AG08395 (cell line): ENCODE results near the gene HYAL3.
"Not testable (repeated sequence)": the region's sequence is repeated elsewhere in the genome, so short reads cannot be mapped to it uniquely, and the experiment has no call there.

Experiments
- DNase-seq: peaks from one replicate; pipeline ENCODE4 v3.0.0; 2012; ENCODE audit warnings: mixed read lengths, low spot score

Gene HYAL3

DNA sequence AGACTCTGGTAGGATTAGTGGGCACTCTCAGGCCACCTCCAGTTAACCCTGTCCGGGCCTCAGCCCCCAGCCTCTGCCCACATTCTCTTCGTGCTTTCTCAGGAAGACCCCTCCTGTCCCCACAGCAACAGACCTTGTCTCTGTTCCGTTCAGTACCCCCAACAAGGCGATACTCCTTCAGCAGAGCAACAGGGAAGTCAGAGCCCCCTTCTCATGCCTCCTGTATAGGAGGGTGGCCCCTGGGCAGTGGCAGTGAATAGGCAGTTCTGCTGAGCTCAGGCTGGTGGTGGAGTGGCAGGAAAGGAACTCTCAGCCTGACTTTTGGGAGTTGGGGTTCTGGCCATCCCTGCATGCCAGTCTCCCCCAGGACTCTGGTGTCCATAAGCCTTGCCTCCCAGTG, 29.7 kb downstream of the HYAL3 start:
- no peak for DNase-seq

DNA sequence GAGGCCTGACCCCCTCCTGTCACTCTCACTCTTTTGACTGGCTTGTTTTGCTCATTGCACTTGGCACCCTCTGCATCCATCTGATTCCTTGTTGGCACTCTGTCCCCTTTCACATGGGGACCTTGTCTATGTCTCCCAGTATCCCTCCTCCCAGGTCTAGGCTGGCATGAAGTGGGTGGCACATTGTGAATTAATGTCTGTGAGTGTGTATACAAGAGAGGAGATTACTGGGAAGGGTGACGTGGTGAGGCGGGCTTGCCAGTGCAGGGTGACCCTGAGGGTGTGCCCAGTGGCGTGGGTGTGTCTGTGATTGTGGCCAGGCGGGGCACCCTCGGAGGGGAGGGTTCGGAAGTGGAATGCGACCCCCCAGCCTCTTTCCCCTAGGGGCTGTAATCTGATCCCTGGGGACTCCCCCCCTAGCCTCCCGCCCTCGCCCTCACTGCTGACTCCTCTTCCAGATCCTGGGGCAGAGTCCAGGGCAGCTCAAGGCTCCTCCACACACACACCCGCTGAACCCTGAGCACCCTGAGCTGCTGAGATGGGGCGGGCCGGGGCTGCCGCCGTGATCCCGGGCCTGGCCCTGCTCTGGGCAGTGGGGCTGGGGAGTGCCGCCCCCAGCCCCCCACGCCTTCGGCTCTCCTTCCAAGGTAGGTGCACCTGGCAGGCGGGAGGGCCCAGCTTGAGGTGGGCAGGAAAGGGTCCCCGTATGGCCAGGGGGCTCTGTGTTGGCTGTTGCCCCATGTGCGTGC, 30.3 kb downstream of the HYAL3 start, which contains the start of gene SEMA3B:
TSS of gene SEMA3B (plus strand) at position 445 of the 749 bp plus-strand sequence. CDS start at position 539, 94 bp downstream.
- peak; percentile 69 for DNase-seq

DNA sequence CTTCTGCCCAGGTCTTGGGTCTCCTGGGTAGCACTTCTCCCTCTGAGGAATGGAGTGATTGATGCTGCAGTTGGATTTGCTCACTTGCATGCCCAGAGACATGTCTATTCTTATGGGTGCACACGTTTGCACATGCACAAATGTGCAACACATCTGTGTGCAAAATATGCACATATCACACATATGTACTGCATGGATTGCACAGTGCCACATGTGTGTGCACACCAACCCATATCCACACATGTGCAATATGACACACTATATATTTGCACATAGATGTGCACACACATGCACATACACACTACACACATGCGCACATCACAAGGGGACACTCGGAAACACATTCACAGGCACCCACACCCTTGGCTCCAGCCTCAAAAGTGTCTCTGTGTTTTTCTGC, 30.9 kb downstream of the HYAL3 start:
- no peak for DNase-seq

DNA sequence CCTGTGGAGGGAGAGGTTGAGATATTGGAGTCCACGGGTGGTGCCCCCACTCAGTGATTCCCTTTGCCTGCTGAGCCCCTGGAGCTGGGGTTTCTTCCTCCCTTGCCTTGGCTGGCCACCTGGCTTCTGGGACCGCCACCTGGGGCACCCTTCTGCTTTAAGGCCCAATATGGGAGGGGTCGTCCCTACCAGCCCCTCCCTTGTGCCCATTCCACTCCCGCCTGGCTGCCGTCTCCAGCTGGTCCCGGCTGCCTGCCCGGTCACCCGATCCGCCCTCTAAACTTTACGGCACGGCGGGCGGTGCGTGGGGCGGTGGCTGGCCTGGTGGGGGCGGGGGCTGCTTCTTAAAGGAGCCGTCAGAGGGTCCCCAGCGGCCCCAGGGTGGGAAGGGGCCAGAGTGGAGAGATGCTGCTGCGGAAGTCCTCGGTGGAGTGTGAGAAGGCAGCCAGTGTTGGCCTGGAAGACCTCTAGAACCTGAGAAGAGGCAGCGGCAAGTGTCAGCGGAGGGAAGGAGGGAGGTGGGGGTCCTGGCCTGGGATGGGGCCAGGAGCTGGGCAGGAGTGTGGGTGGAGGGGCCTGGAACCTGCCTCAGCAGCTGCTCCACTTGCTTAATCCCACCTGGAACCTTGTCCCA, 31.8 kb downstream of the HYAL3 start:
- peak; percentile 53 for DNase-seq

DNA sequence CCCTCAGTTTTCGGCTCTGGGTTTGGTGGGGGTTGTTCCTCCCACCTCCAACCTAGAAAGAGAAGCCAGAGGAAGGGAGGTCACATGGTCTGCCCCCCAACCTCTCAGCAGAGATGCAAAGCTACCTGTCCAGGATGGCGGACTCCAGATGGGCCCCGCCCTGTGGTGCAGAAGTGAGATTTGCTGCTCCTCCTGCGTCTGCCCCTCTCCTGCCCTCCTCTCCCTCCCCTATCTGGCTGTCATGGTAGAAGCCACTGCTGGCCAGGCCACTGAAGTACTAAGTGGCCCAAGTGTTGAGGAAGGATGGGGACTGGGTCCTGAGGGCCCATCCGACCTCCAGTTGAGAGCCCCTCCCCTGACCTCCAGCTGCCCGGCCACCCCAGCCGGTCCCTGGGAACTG, 32.4 kb downstream of the HYAL3 start:
- DNase-seq = no peak

DNA sequence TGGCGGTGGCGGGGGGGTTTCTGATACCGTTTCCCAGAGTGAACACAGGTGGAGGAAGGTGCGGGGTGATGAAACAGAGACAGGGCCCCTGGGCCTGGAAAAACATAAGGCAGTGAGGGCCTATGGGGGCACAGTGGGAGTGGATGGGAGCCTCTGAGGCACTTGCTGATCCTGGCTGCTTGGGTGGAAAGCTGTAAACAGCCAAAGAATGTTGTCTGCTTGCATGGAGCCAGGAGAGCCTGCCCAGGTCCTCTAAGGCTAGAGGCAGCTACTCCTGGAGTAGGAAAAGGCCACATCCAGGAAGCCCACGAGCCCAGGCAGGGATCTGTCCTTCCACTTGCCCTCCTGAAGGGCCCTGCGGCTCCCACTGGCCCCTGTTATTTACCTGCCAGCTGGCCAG, 33.2 kb downstream of the HYAL3 start:
- no peak for DNase-seq

DNA sequence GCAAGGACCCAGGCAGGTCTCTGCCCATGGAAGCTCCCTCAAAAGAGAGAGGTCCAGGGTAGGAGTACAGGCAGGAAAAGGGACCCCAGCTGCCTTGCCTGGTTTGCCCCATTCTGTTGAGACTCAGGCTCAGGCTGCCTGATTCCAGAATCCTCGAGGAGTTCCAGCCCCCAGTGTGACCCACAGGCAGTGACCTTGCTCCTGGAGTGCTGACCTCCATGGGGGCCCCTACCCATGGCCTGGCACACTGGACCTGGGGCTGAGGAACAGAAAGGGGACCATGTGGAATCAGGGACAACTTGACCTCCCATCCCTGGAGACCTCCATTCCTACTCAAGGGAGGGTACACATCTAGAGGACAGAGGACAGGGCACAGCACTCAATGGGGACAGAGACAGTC, 33.6 kb downstream of the HYAL3 start:
- DNase-seq = no peak

DNA sequence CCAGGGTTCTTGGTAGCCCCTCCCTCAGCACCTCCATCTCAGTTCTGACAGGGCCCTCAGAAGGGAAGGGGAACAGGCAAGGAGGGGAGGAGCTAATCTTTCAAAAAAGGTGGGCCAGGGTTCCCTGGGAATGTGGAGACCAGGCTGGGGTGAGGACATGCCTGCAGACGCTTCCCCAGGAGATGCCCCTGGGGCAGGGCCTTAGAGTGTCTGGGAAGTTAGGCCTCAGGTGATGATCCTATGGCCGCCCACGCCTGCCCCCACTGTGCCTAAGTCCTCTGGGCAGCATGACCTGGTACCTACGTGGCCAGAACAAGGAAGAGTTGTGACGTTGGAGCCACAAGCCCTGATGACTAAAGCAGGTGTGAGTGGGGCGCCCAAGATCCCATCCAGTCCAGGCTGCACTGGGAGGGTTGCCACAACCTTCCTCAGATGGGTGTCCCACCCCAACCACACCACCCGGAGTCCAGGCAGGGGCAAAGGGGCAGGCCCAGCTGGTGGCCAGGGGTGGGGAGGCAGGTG, 34.2 kb downstream of the HYAL3 start:
- DNase-seq = no peak

DNA sequence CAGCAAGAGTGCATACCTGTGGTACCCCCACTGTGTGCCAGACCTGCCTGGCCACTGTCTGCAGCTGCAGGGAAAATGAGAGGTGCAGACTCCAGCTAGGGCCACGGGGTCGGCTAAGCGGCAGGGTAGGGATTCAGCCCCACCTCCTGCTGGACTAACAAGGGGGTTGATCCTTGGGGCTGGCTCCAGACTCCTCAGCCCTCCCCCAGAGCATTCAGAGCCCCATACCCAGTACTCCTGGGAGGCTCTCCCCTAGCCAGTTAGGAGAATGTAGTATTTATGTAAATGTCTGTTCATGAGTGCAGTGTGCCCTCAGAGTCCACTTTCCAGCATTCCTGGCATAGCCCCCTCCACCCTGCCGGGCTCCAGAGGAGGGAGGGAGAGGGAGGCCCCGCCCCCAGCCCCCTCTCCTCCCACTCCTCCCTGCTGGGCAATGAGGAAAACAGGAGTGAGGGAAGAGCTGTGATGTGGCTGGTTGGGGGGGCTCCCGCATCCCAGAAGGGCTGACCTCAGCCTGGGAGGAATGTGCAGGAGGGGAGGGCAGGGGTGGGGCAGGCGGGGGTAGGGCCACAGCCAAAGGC, 34.7 kb downstream of the HYAL3 start:
- peak; percentile 95 for DNase-seq

DNA sequence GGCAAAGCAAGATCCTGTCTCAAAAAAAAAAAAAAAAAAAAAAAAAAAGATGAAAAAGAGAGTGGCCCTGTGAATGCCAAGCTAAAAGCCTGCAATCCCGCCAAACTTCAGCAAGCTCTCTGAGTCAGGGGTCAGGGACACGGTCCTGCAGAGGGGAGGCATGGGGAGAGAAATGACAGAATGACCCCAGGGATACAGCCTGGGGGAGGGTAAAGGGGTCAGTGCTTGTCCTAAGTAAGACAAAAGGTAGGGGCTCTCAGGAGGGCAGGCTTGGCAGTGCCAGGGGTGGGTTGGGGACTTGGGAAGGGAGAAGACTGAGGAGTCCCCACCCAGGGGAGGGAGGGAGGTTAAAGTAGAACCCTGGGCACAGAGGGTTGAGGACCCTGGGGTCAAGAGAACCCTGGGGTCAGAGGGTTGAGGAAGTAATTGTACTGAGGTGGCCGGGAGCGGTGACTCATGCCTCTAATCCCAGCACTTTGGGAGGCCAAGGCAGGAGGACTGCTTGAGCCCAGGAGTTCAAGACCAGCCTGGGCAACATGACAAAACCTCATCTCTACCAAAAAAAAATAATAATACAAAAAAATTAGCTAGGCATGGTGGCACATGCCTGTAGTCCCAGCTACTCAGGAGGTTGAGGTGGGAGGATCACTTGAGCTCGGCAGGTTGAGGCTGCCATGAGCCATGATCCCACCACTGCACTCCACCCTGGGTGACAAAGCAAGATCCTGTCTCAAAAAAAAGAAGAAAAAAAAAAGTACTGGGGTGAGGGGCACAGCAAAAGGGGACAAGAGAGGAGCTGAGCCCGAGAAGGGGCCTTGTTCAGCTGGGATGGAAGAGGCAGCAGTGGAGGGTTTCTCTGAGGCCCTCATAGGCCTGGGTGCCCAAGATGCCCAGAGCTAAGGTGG, 35.5 kb downstream of the HYAL3 start:
- DNase-seq = no peak

DNA sequence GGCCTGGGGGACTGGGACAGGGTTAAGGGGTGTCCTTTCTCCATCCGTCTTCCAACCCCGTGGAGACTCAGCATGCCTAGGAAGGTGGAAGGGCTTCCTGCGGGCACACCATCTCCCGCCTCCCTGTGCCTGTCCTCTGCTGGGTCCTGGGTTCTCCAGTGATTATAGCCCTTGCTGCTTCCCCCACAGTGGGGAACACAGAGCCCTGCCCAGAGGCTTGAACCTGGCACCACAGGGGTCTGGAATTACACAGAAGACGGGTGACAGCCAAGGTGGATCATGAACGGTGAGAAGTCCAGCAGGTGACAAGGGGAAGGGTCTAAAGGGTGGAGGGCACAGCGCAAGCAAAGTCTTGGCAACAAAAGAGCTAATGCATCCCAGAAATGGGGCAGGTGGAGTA, 36.4 kb downstream of the HYAL3 start:
- DNase-seq = no peak

DNA sequence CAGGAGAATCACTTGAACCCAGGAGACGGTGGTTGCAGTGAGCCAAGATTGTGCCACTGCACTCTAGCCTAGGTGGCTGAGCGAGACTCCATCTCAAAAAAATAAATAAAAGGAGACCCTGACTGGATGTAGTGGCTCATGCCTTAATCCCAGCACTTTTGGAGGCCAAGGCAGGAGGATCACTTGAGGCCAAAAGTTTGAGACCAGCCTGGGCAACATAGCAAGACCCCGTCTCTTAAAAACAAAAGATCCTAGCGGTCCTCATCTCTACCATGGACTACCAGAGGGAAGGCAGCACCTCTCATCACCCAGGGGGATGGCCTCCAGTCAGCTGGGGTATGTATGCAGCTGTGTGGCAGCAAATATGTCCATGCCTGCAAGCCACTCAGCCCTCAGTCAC, 37.0 kb downstream of the HYAL3 start:
- not testable (repeated sequence) for DNase-seq

DNA sequence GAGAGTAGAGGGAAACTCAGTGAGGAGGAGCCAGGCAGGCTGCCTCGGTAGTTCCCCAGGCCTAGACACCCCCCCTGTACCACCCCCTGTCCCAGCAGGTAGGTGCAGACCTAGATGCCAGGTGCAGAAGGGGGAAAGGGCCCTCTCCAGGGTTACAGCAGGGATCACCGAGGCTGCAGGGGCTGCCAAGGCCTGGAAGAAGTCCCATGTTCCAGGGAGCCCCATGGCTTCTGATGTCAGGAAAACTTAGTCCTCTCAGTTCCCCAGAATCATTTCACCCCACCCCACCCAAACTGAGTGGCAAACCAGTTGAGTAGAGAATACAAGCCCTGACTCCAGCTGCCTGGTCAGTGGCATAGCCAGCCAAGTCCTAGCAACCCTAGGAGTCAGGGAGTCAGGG, 37.7 kb downstream of the HYAL3 start:
- no peak for DNase-seq

DNA sequence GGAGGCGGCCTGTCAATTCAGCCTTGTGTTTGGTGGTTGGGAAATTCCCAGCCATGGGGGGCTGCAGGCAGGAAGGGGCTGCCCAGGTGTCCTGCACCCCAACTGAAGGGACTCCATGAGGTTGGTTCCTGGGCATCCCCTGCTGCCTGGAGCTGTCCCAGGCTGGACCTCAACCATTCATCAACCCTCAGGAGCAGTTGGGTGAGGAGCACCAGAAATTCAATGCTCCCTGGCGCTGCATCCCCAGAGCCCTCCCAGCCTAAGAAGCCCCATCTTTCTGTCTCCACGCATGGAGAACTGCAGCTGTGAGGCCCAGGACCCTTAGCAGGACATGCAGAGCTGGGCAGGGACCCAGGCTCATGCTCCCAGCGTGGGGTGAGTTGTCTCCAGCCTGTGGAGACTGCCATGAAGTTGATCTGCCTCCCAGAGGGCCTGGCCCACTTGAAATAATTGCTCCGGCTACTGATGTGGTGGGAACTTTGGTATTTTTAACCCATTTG, 38.2 kb downstream of the HYAL3 start:
- DNase-seq = no peak

DNA sequence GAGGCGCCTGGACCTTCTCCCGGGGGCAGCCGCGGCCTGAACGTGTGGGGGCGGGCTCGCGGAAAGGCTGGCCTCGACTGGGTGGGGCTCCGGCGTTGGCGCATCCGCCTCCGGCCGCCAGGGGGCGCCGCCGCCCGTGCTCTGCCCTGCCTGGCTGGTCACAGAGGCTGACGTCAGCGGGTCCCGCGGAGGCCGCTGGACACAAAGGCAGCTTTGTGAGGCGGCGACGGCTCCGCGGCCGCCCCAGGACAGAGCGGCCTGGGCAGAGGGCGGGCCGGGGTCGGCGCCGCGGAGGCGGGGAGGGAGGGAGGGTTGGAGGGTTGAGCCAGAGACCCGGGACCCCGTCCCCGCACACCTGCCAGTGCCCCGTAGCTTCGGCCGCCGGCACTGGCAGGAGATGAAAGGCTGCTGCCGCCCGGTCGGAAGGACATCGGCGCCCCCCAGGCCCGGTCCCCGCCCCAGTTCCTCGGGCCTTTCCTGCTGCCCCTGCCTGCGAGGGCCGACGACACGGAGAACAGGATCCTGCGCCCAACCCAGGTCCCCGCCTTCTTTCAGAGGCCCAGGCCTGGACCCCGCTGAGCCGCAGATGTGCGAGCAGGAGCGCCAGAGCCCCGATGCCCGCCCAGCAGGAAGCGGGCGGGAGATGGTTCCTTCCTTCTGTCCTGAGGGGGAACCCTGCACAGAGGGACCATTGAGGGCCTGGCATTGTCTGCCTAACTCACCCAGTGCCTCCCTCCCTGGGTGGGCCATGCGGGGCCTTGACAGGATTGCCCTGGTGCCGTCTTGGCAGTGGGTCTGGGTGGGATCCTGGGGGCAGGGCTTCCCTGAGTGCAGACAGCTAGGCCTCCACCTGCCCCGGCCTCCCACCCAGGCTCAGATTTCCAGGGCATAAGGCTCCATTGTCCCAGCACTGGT, 38.9 kb downstream of the HYAL3 start:
- DNase-seq = peak; percentile 94

DNA sequence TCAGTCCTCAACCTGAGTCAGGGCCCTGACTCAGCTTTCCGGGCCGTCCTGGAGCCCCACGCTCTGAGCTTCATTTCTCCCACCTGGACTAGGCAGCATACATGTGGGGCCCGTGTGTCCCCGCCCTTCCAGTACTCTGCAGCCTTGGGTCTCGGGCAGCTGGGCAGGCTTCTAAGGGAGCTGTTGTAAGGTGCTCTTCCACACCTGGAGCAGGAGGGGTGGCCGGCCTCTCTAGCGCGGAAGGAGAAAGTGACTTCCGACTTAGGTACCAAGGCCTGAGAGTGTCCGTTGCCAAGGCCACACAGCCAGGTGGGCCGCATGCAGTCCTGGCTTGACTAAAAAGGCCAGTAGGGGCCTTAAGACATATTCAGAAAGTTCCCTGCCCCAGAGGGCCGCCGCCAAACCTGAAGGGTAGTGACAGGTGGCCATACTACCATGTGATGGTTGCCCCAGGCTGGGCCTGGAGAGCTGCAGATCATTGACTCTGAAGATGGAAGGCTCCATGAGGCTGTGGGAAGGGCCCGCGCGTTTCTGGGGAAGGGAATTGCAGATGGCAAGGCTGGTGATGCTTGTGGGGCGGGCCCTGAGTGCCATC, 39.7 kb downstream of the HYAL3 start:
- no peak for DNase-seq

DNA sequence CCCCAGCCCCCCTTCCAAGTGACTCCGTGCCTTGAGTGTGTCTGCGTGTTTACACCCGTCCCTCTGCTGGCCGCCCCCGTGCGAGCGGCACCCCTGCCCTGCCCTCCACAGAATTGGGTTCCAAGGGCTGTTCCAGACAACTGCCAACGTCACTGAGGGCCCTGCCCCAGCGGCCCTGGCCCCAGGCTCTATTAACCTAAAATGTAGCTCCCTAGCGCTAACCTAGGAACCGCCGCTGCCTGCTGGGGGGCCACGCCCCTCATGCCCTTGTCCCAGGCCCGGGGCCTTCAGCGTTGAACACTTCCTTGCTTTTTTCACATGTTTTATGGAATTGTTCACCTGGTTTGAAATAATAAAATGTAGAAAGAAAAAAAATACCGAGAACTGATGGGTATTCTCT, 40.2 kb downstream of the HYAL3 start:
- DNase-seq = no peak

DNA sequence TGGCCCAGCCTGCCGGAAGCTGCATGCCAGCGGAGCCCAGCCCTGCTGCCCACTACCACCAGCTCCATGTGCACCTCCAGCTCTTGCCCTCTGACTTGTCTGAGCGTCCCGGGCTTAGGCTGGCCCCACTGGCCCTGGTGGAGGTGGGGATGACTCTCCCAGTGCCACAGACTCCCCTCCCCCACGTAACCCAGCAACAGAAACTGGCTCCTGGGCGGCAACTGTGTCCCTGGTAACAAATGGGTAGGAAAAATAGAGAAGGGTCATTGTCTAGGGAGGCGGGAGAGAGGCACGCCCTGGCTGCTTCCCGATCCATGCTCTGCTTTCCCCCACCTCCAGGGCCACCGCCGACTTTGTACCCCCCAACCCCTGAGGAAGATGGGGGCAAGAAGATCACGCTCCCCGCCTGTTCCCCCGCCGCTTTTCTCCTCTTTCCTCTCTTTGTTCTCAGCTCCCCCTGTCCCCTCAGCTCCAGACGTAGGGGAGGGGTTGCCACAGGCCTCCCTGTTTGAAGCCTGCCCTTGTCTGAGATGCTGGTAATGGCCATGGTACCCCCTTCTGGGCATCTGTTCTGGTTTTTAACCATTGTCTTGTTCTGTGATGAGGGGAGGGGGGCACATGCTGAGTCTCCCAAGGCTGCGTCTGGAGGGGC, 41.0 kb downstream of the HYAL3 start:
- DNase-seq = no peak

DNA sequence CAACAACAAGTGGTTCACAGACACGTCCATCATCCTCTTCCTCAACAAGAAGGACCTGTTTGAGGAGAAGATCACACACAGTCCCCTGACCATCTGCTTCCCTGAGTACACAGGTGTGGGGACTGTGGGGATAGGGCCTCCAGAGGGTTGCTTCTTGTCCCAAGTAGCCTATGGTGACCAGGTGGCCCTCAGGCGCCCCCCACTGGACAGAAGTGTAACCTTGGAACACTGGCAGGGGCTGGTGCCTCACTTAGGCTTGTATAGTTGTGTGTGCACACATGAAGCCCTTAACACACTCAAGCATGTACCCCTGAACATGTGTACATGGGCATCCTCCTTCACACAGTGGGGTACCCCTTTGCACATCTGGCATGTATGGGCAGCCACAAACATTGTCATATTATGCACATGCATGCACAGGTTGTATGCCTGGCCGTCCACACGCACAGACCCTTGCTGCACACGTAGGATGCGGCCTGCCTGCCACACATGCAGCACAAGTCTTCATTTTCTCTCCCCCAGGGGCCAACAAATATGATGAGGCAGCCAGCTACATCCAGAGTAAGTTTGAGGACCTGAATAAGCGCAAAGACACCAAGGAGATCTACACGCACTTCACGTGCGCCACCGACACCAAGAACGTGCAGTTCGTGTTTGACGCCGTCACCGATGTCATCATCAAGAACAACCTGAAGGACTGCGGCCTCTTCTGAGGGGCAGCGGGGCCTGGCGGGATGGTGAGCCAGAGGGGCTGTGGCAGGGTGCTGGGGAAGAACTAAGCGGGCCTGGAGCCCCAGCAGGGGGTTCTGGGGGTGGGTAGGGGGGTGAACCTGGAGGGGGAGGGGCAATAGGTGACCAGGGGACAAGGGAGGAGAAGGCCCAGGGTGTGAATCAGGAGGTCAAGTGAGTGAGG, 42.0 kb downstream of the HYAL3 start:
- DNase-seq = no peak
